Caki2 (cell line): Measurements from ENCODE around the gene REST. TPM values are rescaled to one million over a fixed set of nuclear protein-coding genes. Genes with fewer than 3 reads are reported as not detected.
"Not testable (repeated sequence)": the region's sequence is repeated elsewhere in the genome, so short reads cannot be mapped to it uniquely, and the experiment has no call there.

Experiments used
- DNase-seq: peaks from one replicate; pipeline ENCODE4 v3.0.0-alpha.2; 2015; ENCODE audit warnings: low read depth
- in situ Hi-C: cut with HindIII; loops from 2 replicates; pipeline ENCODE4 v1.10.0; 2016; ENCODE audit warnings: low sequenced_read_pairs, low pct_unique_long_range_greater_than_20kb, mixed read lengths
- total RNA-seq: library from RNA; depleted of rRNA; stranded (reverse); fragments of >200 nt; shearing (Covaris generic); gene quantifications from 2 replicates; pipeline ENCODE4 v1.2.3, GENCODE V29; 2014; ENCODE audit warnings: low replicate concordance; rRNA removed

The REST gene
- total RNA-seq, result 5.9 and 6.8 TPM in 2 replicates

GRCh38 chr4:56907489-56908205, at the start of gene REST:
Gene REST (plus strand): TSS chr4:56907900. CDS start chr4:56910639, 2,739 bp downstream.
- in situ Hi-C loops, result no loop called here
- DNase-seq, result peak; percentile 52

GRCh38 chr4:56859841-56860240, 47.9 kb upstream of the REST start:
- DNase-seq, result no peak
- in situ Hi-C loops, result no loop called here

- in situ Hi-C loops, result no loop called here
- no peak for DNase-seq
These were observed 46.9 kb upstream of the REST start for GRCh38 chr4:56860781-56861180.

- peak; percentile 12 for DNase-seq
- in situ Hi-C loops, result no loop called here
These were observed 46.3 kb upstream of the REST start for GRCh38 chr4:56861360-56861759.

- in situ Hi-C loops, result no loop called here
- no peak for DNase-seq
These were observed 44.1 kb upstream of the REST start for GRCh38 chr4:56863441-56864139.

- in situ Hi-C loops, result no loop called here
These were observed 36.8 kb upstream of the REST start for GRCh38 chr4:56870946-56871345.

GRCh38 chr4:56871371-56871866, 36.3 kb upstream of the REST start:
- in situ Hi-C loops, result no loop called here
- DNase-seq, result no peak

More at GRCh38 chr4:56870946-56871345, 36.8 kb upstream of the REST start:
- DNase-seq, result no peak

GRCh38 chr4:56874166-56874565, 33.5 kb upstream of the REST start:
- DNase-seq, result peak; percentile 50
- in situ Hi-C loops, result no loop called here

GRCh38 chr4:56874923-56875322, 32.8 kb upstream of the REST start:
- in situ Hi-C loops, result no loop called here
- no peak for DNase-seq

- DNase-seq, result no peak
- in situ Hi-C loops, result no loop called here
These were observed 31.4 kb upstream of the REST start for GRCh38 chr4:56876264-56876663.

GRCh38 chr4:56879996-56880395, 27.7 kb upstream of the REST start:
- no peak for DNase-seq
- in situ Hi-C loops, result no loop called here

- in situ Hi-C loops, result no loop called here
- no peak for DNase-seq
These were observed 27.1 kb upstream of the REST start for GRCh38 chr4:56880572-56880971.

- in situ Hi-C loops, result not testable (repeated sequence)
These were observed 23.2 kb upstream of the REST start for GRCh38 chr4:56884511-56884910.

GRCh38 chr4:56892691-56893090, 15.0 kb upstream of the REST start:
- in situ Hi-C loops, result no loop called here
- no peak for DNase-seq

More at GRCh38 chr4:56884511-56884910, 23.2 kb upstream of the REST start:
- DNase-seq, result not testable (repeated sequence)

- DNase-seq, in situ Hi-C loops: not testable (repeated sequence)
These were observed 9.9 kb upstream of the REST start for GRCh38 chr4:56897842-56898241.

GRCh38 chr4:56900186-56900585, 7.5 kb upstream of the REST start:
- DNase-seq, result not testable (repeated sequence)

GRCh38 chr4:56902703-56903102, 5.0 kb upstream of the REST start:
- in situ Hi-C loops, result no loop called here
- DNase-seq, result no peak

More at GRCh38 chr4:56900186-56900585, 7.5 kb upstream of the REST start:
- in situ Hi-C loops, result not testable (repeated sequence)

- in situ Hi-C loops, result no loop called here
- DNase-seq, result no peak
These were observed 1.9 kb upstream of the REST start for GRCh38 chr4:56905796-56906195.
